Fibroblast of villous mesenchyme (primary cell): ENCODE results near the gene CCNI2. TPM values are rescaled to one million over a fixed set of nuclear protein-coding genes. Genes with fewer than 3 reads are reported as not detected.

Source experiments
- DNase-seq: peaks from one replicate; pipeline ENCODE4 v3.0.0-alpha.2; 2010; ENCODE audit warnings: low read depth
- H3K4me3 ChIP-seq: 2 replicates; pipeline ENCODE4 v1.5.1; 2011; ENCODE audit warnings: low read depth, mild to moderate bottlenecking, low read length
- total RNA-seq: library from RNA; depleted of rRNA; stranded (reverse); fragments of >200 nt; gene quantifications from 2 replicates; pipeline ENCODE4 v1.2.3, GENCODE V29; 2012
- TF ChIP-seq, protein P1 (sequence below): IDR thresholded peaks from 2 replicates; pipeline ENCODE4 v1.5.1; 2012; ENCODE audit warnings: low read depth, mild to moderate bottlenecking, low read length; ENCODE audit not compliant: insufficient read depth

Gene CCNI2
- total RNA-seq, 1 donor: not detected

DNA sequence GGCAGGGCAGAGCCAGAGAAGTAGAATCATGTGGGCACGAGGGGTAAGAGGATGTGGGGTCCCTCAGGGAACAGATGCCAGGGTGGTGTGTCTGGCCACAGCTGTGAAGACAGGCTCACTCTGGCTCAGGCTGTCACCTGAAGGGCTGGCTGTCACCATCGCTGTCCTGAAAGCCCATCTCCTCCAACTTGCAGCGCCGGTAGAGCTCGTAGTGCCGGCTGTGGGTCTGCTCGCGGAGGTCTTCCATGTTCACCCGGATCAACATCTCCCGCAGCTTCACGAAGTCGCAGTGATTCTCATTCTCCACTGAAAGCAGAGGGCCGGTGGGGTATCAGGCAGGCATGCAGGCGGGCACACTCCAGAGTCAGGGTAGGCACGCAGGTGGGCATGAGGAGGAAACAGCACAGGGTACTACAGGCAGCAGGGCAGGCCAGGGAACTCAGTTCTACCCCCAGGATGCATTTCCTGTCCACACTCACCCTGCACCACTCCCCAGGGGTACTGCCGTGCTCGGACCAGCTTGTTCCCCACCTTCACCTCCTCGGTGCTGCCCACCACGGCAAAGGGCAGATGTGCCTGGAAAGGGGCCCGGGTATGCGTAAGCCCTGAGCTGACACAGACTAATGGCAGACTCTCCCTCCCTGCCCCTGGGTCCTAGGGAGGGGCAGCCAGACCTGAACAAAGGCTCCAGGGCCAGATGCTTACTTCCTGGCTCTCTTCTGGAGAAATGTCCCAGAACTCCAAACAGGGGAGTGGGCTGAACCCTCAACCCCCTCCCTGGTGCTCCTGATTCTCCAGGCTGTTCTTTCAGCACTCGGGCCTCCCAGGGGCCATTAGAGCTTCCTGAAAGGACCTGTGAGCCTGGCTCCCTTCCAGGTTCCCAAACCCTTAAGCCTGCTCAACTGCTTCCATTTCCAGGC lies 14.4 kb downstream of the CCNI2 start:
- no peak overlapping the region for H3K4me3 ChIP-seq
- DNase-seq: no peak
- TF ChIP-seq, protein P1, sequence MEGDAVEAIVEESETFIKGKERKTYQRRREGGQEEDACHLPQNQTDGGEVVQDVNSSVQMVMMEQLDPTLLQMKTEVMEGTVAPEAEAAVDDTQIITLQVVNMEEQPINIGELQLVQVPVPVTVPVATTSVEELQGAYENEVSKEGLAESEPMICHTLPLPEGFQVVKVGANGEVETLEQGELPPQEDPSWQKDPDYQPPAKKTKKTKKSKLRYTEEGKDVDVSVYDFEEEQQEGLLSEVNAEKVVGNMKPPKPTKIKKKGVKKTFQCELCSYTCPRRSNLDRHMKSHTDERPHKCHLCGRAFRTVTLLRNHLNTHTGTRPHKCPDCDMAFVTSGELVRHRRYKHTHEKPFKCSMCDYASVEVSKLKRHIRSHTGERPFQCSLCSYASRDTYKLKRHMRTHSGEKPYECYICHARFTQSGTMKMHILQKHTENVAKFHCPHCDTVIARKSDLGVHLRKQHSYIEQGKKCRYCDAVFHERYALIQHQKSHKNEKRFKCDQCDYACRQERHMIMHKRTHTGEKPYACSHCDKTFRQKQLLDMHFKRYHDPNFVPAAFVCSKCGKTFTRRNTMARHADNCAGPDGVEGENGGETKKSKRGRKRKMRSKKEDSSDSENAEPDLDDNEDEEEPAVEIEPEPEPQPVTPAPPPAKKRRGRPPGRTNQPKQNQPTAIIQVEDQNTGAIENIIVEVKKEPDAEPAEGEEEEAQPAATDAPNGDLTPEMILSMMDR: no peak

DNA sequence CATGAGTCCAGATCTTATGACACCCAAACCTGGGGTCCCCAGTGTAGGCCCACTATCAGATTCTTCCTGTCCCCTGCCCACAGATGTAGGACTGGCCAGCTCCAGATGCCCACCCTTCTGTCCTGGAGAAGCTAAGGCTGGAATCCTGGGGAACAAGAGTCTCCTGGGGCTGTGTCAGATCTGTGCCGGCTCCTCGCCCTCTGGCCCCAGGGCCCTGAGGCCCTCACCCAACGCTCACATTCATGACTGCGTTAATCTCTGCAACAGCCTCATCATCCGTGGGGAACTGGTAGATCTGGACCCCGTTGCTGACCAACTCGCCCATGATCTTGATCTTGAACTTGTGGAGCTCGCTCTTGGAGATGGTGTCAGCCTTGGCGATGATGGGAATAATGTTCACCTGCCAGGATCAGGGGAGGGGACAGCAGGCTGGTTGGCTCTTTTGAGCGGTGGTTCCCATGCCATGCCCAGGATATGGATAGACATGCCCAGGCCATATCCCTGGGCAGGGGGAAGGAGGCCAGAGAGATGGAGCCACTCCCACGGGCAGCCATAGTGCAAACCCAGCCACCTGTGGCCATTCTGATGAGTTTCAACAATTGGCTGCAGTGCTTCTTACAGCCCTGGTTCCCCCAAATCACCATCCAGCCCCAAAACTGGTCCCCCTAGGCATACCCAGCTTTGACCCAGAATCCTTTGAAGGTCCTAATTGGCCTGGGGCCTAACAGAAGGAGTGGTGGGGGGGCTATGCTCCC lies 15.2 kb downstream of the CCNI2 start:
- DNase-seq: no peak
- no peak overlapping the region for H3K4me3 ChIP-seq
- TF ChIP-seq, protein P1: no peak

- DNase-seq: no peak
- TF ChIP-seq, protein P1: no peak
Observed at GRCh38 chr5:132763181-132764036, 16.2 kb downstream of the CCNI2 start.

GRCh38 chr5:132764051-132764450 lies 16.8 kb downstream of the CCNI2 start:
- TF ChIP-seq, protein P1: no peak
- no peak for DNase-seq
- no peak overlapping the region for H3K4me3 ChIP-seq

More at GRCh38 chr5:132763181-132764036, 16.2 kb downstream of the CCNI2 start:
- H3K4me3 ChIP-seq: no peak overlapping the region

DNA sequence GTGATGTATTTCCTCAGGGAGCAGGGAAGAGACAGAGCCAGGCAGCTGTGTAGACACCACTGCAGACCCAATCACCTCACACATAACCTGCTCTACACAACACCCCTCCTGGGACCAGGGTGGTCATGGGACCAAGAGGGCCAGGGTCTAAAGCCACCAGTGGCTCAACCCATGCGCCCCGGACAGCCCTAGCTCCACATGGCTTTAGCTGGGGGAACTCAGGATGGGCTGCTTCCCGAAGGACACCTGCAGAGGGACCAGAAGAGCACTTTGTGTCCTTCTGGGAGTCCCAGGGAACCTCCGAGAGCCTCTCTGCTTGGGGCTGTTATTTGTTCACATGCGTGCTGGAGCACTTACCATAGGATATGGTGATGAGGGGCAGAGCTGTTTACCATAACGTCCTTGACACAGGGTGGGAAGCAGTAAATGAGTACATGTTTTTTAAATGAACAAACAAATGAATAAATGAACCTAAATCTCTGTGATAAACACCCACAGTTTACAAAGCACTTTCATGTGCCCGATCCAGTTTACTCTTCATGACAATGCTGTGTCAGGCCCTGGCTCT lies 17.5 kb downstream of the CCNI2 start:
- H3K4me3 ChIP-seq: no peak overlapping the region
- TF ChIP-seq, protein P1: no peak
- no peak for DNase-seq
